ENCODE measurements around the gene OR52I1. TPM values are rescaled to one million over a fixed set of nuclear protein-coding genes. Genes with fewer than 3 reads are reported as not detected.
A peak's percentile ranks its signal among the peaks of the same experiment; 100 is the strongest.

OR52I1 gene
- total RNA-seq, 2 experiments from 2014 or later, result not detected

GRCh38 chr11:4578624-4579023 is 15.2 kb upstream of the OR52I1 start:
- ChIA-PET POLR2A (no interaction called here), CTCF (interaction anchor here (1.4 kb wide), 1 partner anchor 26 kb away, joined by 3 read pairs; no protein-coding TSS in a partner anchor)
- intact Hi-C loops (cut with DNase I, micrococcal nuclease), result no loop called here
- DNase-seq, result no peak
- H3K36me3 Mint-ChIP-seq (ENCODE audit: low read depth), result no peaks in the 10 kb centered on the region
- peaks cover 4% of the 10 kb centered on the region for H3K4me1 Mint-ChIP-seq
- no peak overlapping the region for H3K4me3 Mint-ChIP-seq
- H3K27me3 Mint-ChIP-seq, result peaks cover 16% of the 10 kb centered on the region
- no peak for ATAC-seq
- no peaks in the 10 kb centered on the region for H3K9me3 Mint-ChIP-seq (ENCODE audit: low read depth)
- no peak overlapping the region for H3K27ac Mint-ChIP-seq

- ChIA-PET CTCF (interaction anchor here (1.4 kb wide), 1 partner anchor 28 kb away, joined by 3 read pairs; no protein-coding TSS in a partner anchor), POLR2A (no interaction called here)
- DNase-seq (no peak), ATAC-seq (no peak)
- Mint-ChIP-seq H3K9me3 (ENCODE audit: low read depth) (no peaks in the 10 kb centered on the region), H3K27ac (no peak overlapping the region), H3K4me3 (no peak overlapping the region), H3K36me3 (ENCODE audit: low read depth) (no peaks in the 10 kb centered on the region), H3K27me3 (peaks cover 23% of the 10 kb centered on the region), H3K4me1 (peaks cover 4% of the 10 kb centered on the region)
- intact Hi-C loops (cut with DNase I, micrococcal nuclease), result no loop called here
Measured at GRCh38 chr11:4580124-4580523, 13.7 kb upstream of the OR52I1 start.

- intact Hi-C loops (cut with DNase I, micrococcal nuclease), result no loop called here
- no peak within 1 kb of the TSS for H3K4me3 Mint-ChIP-seq
- no peak for ATAC-seq
- no peaks in the 10 kb centered on the region for H3K36me3 Mint-ChIP-seq (ENCODE audit: low read depth)
- ChIA-PET CTCF (no interaction called here), POLR2A (no interaction called here)
- peaks cover 25% of the 10 kb centered on the region for H3K27me3 Mint-ChIP-seq
- no peak within 1 kb of the TSS for H3K27ac Mint-ChIP-seq
- DNase-seq, result no peak
- no peaks in the 10 kb centered on the region for H3K4me1 Mint-ChIP-seq
- H3K9me3 Mint-ChIP-seq (ENCODE audit: low read depth), result no peaks in the 10 kb centered on the region
Measured at GRCh38 chr11:4581443-4581842, 12.4 kb upstream of the OR52I1 start, which contains the start of gene OR52I2. TSS of gene OR52I2 (plus strand) at chr11:4581743.

GRCh38 chr11:4589017-4589416 is 4.8 kb upstream of the OR52I1 start:
- intact Hi-C loops (cut with DNase I, micrococcal nuclease), result no loop called here
- Mint-ChIP-seq H3K27me3 (peaks cover 10% of the 10 kb centered on the region), H3K4me3 (no peak overlapping the region), H3K9me3 (ENCODE audit: low read depth) (no peaks in the 10 kb centered on the region), H3K27ac (no peak overlapping the region), H3K36me3 (ENCODE audit: low read depth) (no peaks in the 10 kb centered on the region), H3K4me1 (no peaks in the 10 kb centered on the region)
- DNase-seq, result no peak
- ChIA-PET POLR2A (no interaction called here), CTCF (no interaction called here)
- no peak for ATAC-seq

- no peak for DNase-seq
- ChIA-PET CTCF (interaction anchor here (1.8 kb wide), 1 partner anchor 32 kb away, joined by 6 read pairs; the partner anchor contains the start of gene OR51D1), POLR2A (no interaction called here)
- Mint-ChIP-seq H3K27ac (no peak overlapping the region), H3K4me1 (peaks cover 29% of the 10 kb centered on the region), H3K4me3 (no peak overlapping the region), H3K36me3 (ENCODE audit: low read depth) (peaks cover 17% of the 10 kb centered on the region), H3K27me3 (no peaks in the 10 kb centered on the region), H3K9me3 (ENCODE audit: low read depth) (no peaks in the 10 kb centered on the region)
- ATAC-seq, result no peak
- intact Hi-C loops (cut with DNase I, micrococcal nuclease), result loop anchor here in 1 of 2 experiments (5.0 to 10.0 kb wide), 2 partner anchors 123 to 1020 kb away; partner anchors contain the start of genes OR52K1 and TRIM34
Measured at GRCh38 chr11:4605057-4605456, 11.2 kb downstream of the OR52I1 start.

- POLR2A ChIA-PET, result no interaction called here
- DNase-seq (no peak), ATAC-seq (no peak)
- intact Hi-C loops (cut with DNase I, micrococcal nuclease), result loop anchor here in 1 of 2 experiments (5.0 to 10.0 kb wide), 2 partner anchors 124 to 1018 kb away; partner anchors contain the start of genes OR52K1 and TRIM34
- Mint-ChIP-seq H3K9me3 (ENCODE audit: low read depth) (no peaks in the 10 kb centered on the region), H3K27me3 (no peaks in the 10 kb centered on the region), H3K36me3 (ENCODE audit: low read depth) (peaks cover 9% of the 10 kb centered on the region), H3K4me3 (peak overlapping the region; percentile 90), H3K27ac (peak overlapping the region; percentile 90), H3K4me1 (peaks cover 35% of the 10 kb centered on the region)
- CTCF ChIA-PET, result interaction anchor here (0.8 to 2.3 kb wide), 2 partner anchors 11 to 21 kb away, joined by 3 to 6 read pairs; no protein-coding TSS in a partner anchor
Measured at GRCh38 chr11:4606231-4607015, 12.6 kb downstream of the OR52I1 start.

GRCh38 chr11:4607096-4607495 is 13.3 kb downstream of the OR52I1 start:
- no peaks in the 10 kb centered on the region for H3K27me3 Mint-ChIP-seq
- no peaks in the 10 kb centered on the region for H3K9me3 Mint-ChIP-seq (ENCODE audit: low read depth)
- H3K27ac Mint-ChIP-seq, result peak overlapping the region; percentile 90
- CTCF ChIA-PET, result interaction anchor here (0.9 to 2.3 kb wide), 3 partner anchors 18 to 420 kb away, joined by 3 to 6 read pairs (median 3); no protein-coding TSS in a partner anchor
- ATAC-seq, result no peak
- no peak for DNase-seq
- peaks cover 35% of the 10 kb centered on the region for H3K4me1 Mint-ChIP-seq
- POLR2A ChIA-PET, result no interaction called here
- peak overlapping the region; percentile 90 for H3K4me3 Mint-ChIP-seq
- peaks cover 5% of the 10 kb centered on the region for H3K36me3 Mint-ChIP-seq (ENCODE audit: low read depth)
- intact Hi-C loops (cut with DNase I, micrococcal nuclease), result loop anchor here in 1 of 2 experiments (5.0 to 10.0 kb wide), 2 partner anchors 125 to 1018 kb away; partner anchors contain the start of genes OR52K1 and TRIM34

- no peaks in the 10 kb centered on the region for H3K27me3 Mint-ChIP-seq
- peaks cover 35% of the 10 kb centered on the region for H3K4me1 Mint-ChIP-seq
- H3K36me3 Mint-ChIP-seq (ENCODE audit: low read depth), result peaks cover 5% of the 10 kb centered on the region
- H3K27ac Mint-ChIP-seq, result peak within 1 kb of the TSS; percentile 90
- ATAC-seq (peak; percentile 100), DNase-seq (peak; percentile 97)
- ChIA-PET CTCF (interaction anchor here (0.9 to 2.3 kb wide), 3 partner anchors 18 to 421 kb away, joined by 3 to 6 read pairs (median 3); no protein-coding TSS in a partner anchor), POLR2A (interaction anchor here (0.7 kb wide), 1 partner anchor 998 kb away, joined by 3 read pairs; no protein-coding TSS in a partner anchor)
- no peaks in the 10 kb centered on the region for H3K9me3 Mint-ChIP-seq (ENCODE audit: low read depth)
- intact Hi-C loops (cut with DNase I, micrococcal nuclease), result loop anchor here in 1 of 2 experiments (1.0 to 10.0 kb wide), 5 partner anchors 126 to 1081 kb away; partner anchors contain the start of genes OR52K1, TRIM21, TRIM22 and TRIM34
- peak within 1 kb of the TSS; percentile 90 for H3K4me3 Mint-ChIP-seq
Measured at GRCh38 chr11:4607781-4608666, 14.2 kb downstream of the OR52I1 start, which contains the start of gene TRIM68. TSS of gene TRIM68 (minus strand) at chr11:4608231. CDS start at chr11:4605504, 2,727 bp downstream.

- Mint-ChIP-seq H3K36me3 (ENCODE audit: low read depth) (no peaks in the 10 kb centered on the region), H3K4me3 (peak overlapping the region; percentile 60), H3K4me1 (peaks cover 35% of the 10 kb centered on the region), H3K9me3 (ENCODE audit: low read depth) (no peaks in the 10 kb centered on the region), H3K27me3 (no peaks in the 10 kb centered on the region), H3K27ac (peak overlapping the region; percentile 87)
- intact Hi-C loops (cut with DNase I, micrococcal nuclease), result no loop called here
- CTCF ChIA-PET, result interaction anchor here (0.7 kb wide), 1 partner anchor 850 kb away, joined by 3 read pairs; no protein-coding TSS in a partner anchor
- POLR2A ChIA-PET, result no interaction called here
- ATAC-seq, result no peak
- DNase-seq, result peak; percentile 56
Measured at GRCh38 chr11:4610258-4610935, 16.6 kb downstream of the OR52I1 start.

GRCh38 chr11:4611986-4612385 is 18.1 kb downstream of the OR52I1 start:
- peaks cover 25% of the 10 kb centered on the region for H3K4me1 Mint-ChIP-seq
- no peak for DNase-seq
- POLR2A ChIA-PET, result no interaction called here
- ATAC-seq, result no peak
- no peak overlapping the region for H3K27ac Mint-ChIP-seq
- H3K9me3 Mint-ChIP-seq (ENCODE audit: low read depth), result no peaks in the 10 kb centered on the region
- H3K4me3 Mint-ChIP-seq, result no peak overlapping the region
- no peaks in the 10 kb centered on the region for H3K27me3 Mint-ChIP-seq
- no peaks in the 10 kb centered on the region for H3K36me3 Mint-ChIP-seq (ENCODE audit: low read depth)
- intact Hi-C loops (cut with DNase I, micrococcal nuclease), result no loop called here
- CTCF ChIA-PET, result interaction anchor here (0.5 to 1.9 kb wide), 4 partner anchors 15 to 738 kb away, joined by 3 to 8 read pairs (median 4); no protein-coding TSS in a partner anchor

Measured in activated CD4-positive, alpha-beta T cell treated with anti-CD3 and anti-CD28 coated beads for 36 hours (primary cell).